ENCODE data around the gene RBPJ.

The RBPJ gene

GRCh38 chr4:26406346-26406975, 85.6 kb downstream of the RBPJ start:
- Histone ChIP-seq H4K20me1 (ENCODE audit: insufficient read depth, low read length) (no peaks in the 10 kb centered on the region), H3K79me2 (ENCODE audit: low read length) (peaks cover 7% of the 10 kb centered on the region), H3K9me3 (replicated peaks; ENCODE audit: insufficient read depth, low read length) (no peaks in the 10 kb centered on the region), H3K4me1 (ENCODE audit: low read length) (peaks cover 12% of the 10 kb centered on the region), H2AFZ (ENCODE audit: low read length) (no peak overlapping the region), H3K9ac (ENCODE audit: low read length) (no peak overlapping the region), H3K9me2 (replicated peaks; ENCODE audit: insufficient read depth, low read length) (no peaks in the 10 kb centered on the region), H3K4me3 (ENCODE audit: low read length) (no peak overlapping the region), H3K27ac (ENCODE audit: low read length) (no peak overlapping the region), H3K4me2 (ENCODE audit: low read depth, low read length) (no peak overlapping the region), H3F3A (ENCODE audit: insufficient read depth, low read length) (peaks cover 8% of the 10 kb centered on the region), H3K27me3 (replicated peaks; ENCODE audit: insufficient read depth, low read length) (no peaks in the 10 kb centered on the region), H3K36me3 (replicated peaks; ENCODE audit: insufficient read depth, low read length) (peaks cover 4% of the 10 kb centered on the region; the same call in 1 of the 2 replicates)
- TF ChIP-seq EZH2 (optimal IDR thresholded peaks at IDR 0.05; ENCODE audit: low read depth, low read length), result no peak
- TF ChIP-seq EZH2phosphoT487 (IDR thresholded peaks at IDR 0.05; ENCODE audit: low read length), result no peak
- TF ChIP-seq CTCF (IDR thresholded peaks at IDR 0.05; ENCODE audit: low read length), result no peak
- DNase-seq, result peak; percentile 11

- Histone ChIP-seq H3K9me3 (replicated peaks; ENCODE audit: insufficient read depth, low read length) (no peaks in the 10 kb centered on the region), H3F3A (ENCODE audit: insufficient read depth, low read length) (peaks cover 4% of the 10 kb centered on the region), H3K9ac (ENCODE audit: low read length) (no peak overlapping the region), H3K4me1 (ENCODE audit: low read length) (peaks cover 5% of the 10 kb centered on the region), H3K4me2 (ENCODE audit: low read depth, low read length) (no peak overlapping the region), H3K27me3 (replicated peaks; ENCODE audit: insufficient read depth, low read length) (no peaks in the 10 kb centered on the region), H3K27ac (ENCODE audit: low read length) (no peak overlapping the region), H4K20me1 (ENCODE audit: insufficient read depth, low read length) (no peaks in the 10 kb centered on the region), H3K9me2 (replicated peaks; ENCODE audit: insufficient read depth, low read length) (no peaks in the 10 kb centered on the region), H2AFZ (ENCODE audit: low read length) (no peak overlapping the region), H3K36me3 (replicated peaks; ENCODE audit: insufficient read depth, low read length) (peaks cover 4% of the 10 kb centered on the region; the same call in 1 of the 2 replicates), H3K79me2 (ENCODE audit: low read length) (peaks cover 7% of the 10 kb centered on the region), H3K4me3 (ENCODE audit: low read length) (no peak overlapping the region)
- no peak for DNase-seq
- TF ChIP-seq EZH2phosphoT487 (IDR thresholded peaks at IDR 0.05; ENCODE audit: low read length) (no peak), EZH2 (optimal IDR thresholded peaks at IDR 0.05; ENCODE audit: low read depth, low read length) (no peak), CTCF (IDR thresholded peaks at IDR 0.05; ENCODE audit: low read length) (no peak)
Observed at GRCh38 chr4:26407476-26407875, 86.7 kb downstream of the RBPJ start.

- TF ChIP-seq CTCF (IDR thresholded peaks at IDR 0.05; ENCODE audit: low read length), result peak; percentile 65
- no peak for TF ChIP-seq EZH2phosphoT487 (IDR thresholded peaks at IDR 0.05; ENCODE audit: low read length)
- no peak for TF ChIP-seq EZH2 (optimal IDR thresholded peaks at IDR 0.05; ENCODE audit: low read depth, low read length)
- Histone ChIP-seq H3K27me3 (replicated peaks; ENCODE audit: insufficient read depth, low read length) (no peaks in the 10 kb centered on the region), H3K4me3 (ENCODE audit: low read length) (no peak overlapping the region), H3K79me2 (ENCODE audit: low read length) (no peaks in the 10 kb centered on the region), H3K4me2 (ENCODE audit: low read depth, low read length) (no peak overlapping the region), H3K9ac (ENCODE audit: low read length) (no peak overlapping the region), H4K20me1 (ENCODE audit: insufficient read depth, low read length) (no peaks in the 10 kb centered on the region), H3K9me2 (replicated peaks; ENCODE audit: insufficient read depth, low read length) (no peaks in the 10 kb centered on the region), H2AFZ (ENCODE audit: low read length) (no peak overlapping the region), H3F3A (ENCODE audit: insufficient read depth, low read length) (no peaks in the 10 kb centered on the region), H3K9me3 (replicated peaks; ENCODE audit: insufficient read depth, low read length) (no peaks in the 10 kb centered on the region), H3K27ac (ENCODE audit: low read length) (no peak overlapping the region), H3K4me1 (ENCODE audit: low read length) (no peaks in the 10 kb centered on the region), H3K36me3 (replicated peaks; ENCODE audit: insufficient read depth, low read length) (peaks cover 4% of the 10 kb centered on the region; the same call in 1 of the 2 replicates)
- peak; percentile 49 for DNase-seq
Observed at GRCh38 chr4:26410385-26411293, 89.8 kb downstream of the RBPJ start.

Data from MM.1S (cell line).